Pulmonary artery endothelial cell (primary cell): Measurements from ENCODE around the gene NBPF4. TPM values are rescaled to one million over a fixed set of nuclear protein-coding genes. Genes with fewer than 3 reads are reported as not detected.

Experiments used
- total RNA-seq: library from RNA; depleted of rRNA; stranded (reverse); fragments of >200 nt; gene quantifications from 2 replicates; pipeline ENCODE4 v1.2.3, GENCODE V29; 2014

NBPF4 gene
- total RNA-seq, 1 donor from 2014 or later = not detected

Other genes starting within 250 kb of the NBPF4 start
- 45.0 and 51.2 TPM in 2 replicates for gene SLC25A24, start 43.7 kb downstream of the NBPF4 start, total RNA-seq
- gene NBPF6, start 206.3 kb upstream of the NBPF4 start, total RNA-seq = not detected in 2 replicates